H9 (cell line): ENCODE data around the gene ZSWIM1. TPM values are rescaled to one million over a fixed set of nuclear protein-coding genes. Genes with fewer than 3 reads are reported as not detected.

Experiments
- DNase-seq: peaks from one replicate; pipeline ENCODE4 v3.0.0-alpha.2; 2017
- H2AFZ ChIP-seq: one replicate; pipeline ENCODE4 v1.6.1; 2013; ENCODE audit warnings: mild to moderate bottlenecking, low read length, control low read depth, moderate library complexity
- H2AK5ac ChIP-seq: 2 replicates; pipeline ENCODE4 v1.6.1; 2013; ENCODE audit warnings: low read length, control low read depth, mixed read lengths; ENCODE audit not compliant: insufficient read length
- H2BK120ac ChIP-seq: one replicate; pipeline ENCODE4 v1.6.1; 2013; ENCODE audit warnings: low read depth, mild to moderate bottlenecking, low read length, control low read depth, inconsistent platforms; ENCODE audit not compliant: poor library complexity, severe bottlenecking
- H2BK12ac ChIP-seq: 2 replicates; pipeline ENCODE4 v1.6.1; 2013; ENCODE audit warnings: low read length, control low read depth, mixed read lengths, low read depth; ENCODE audit not compliant: insufficient read length
- H2BK15ac ChIP-seq: 2 replicates; pipeline ENCODE4 v1.6.1; 2013; ENCODE audit warnings: low read depth, low read length, control low read depth
- H2BK20ac ChIP-seq: one replicate; pipeline ENCODE4 v1.6.1; 2013; ENCODE audit warnings: low read depth, mild to moderate bottlenecking, low read length, control low read depth, inconsistent platforms; ENCODE audit not compliant: poor library complexity, severe bottlenecking
- H2BK5ac ChIP-seq: 2 replicates; pipeline ENCODE4 v1.6.1; 2013; ENCODE audit warnings: low read length, control low read depth, mixed read lengths; ENCODE audit not compliant: insufficient read length
- H3K14ac ChIP-seq: 2 replicates; pipeline ENCODE4 v1.6.1; 2013; ENCODE audit warnings: low read length, control low read depth; ENCODE audit not compliant: insufficient read depth
- H3K18ac ChIP-seq: 2 replicates; pipeline ENCODE4 v1.6.1; 2013; ENCODE audit warnings: low read depth, mild to moderate bottlenecking, mixed read lengths, low read length, control low read depth; ENCODE audit not compliant: insufficient read length
- H3K23ac ChIP-seq: 2 replicates; pipeline ENCODE4 v1.6.1; 2013; ENCODE audit warnings: low read length, control low read depth, mixed read lengths, low read depth; ENCODE audit not compliant: insufficient read length
- H3K23me2 ChIP-seq: 2 replicates; pipeline ENCODE4 v1.6.1; 2013; ENCODE audit warnings: low read depth, mild to moderate bottlenecking, mixed read lengths, low read length, control low read depth; ENCODE audit not compliant: insufficient read length, poor library complexity, severe bottlenecking
- H3K27ac ChIP-seq: 2 replicates; pipeline ENCODE4 v1.5.1; 2013; ENCODE audit warnings: low read length, control low read depth, mixed read lengths, low read depth; ENCODE audit not compliant: insufficient read length
- H3K27me3 ChIP-seq: 2 replicates; pipeline ENCODE4 v1.6.1; 2013; ENCODE audit warnings: low read length, control low read depth, inconsistent platforms; ENCODE audit not compliant: insufficient read depth
- H3K4ac ChIP-seq: 2 replicates; pipeline ENCODE4 v1.6.1; 2013; ENCODE audit warnings: low read depth, mild to moderate bottlenecking, control low read depth, inconsistent platforms, low read length, moderate library complexity
- H3K4me1 ChIP-seq: 2 replicates; pipeline ENCODE4 v1.6.1; 2013; ENCODE audit warnings: low read length, control low read depth, inconsistent platforms; ENCODE audit not compliant: insufficient read depth
- H3K4me2 ChIP-seq: 2 replicates; pipeline ENCODE4 v1.6.1; 2013; ENCODE audit warnings: low read length, control low read depth, mixed read lengths; ENCODE audit not compliant: insufficient read length, insufficient read depth
- H3K56ac ChIP-seq: 2 replicates; pipeline ENCODE4 v1.6.1; 2013; ENCODE audit warnings: low read depth, mild to moderate bottlenecking, mixed read lengths, low read length, control low read depth; ENCODE audit not compliant: insufficient read length
- H3K79me1 ChIP-seq: 2 replicates; pipeline ENCODE4 v1.6.1; 2013; ENCODE audit warnings: low read depth, mild to moderate bottlenecking, moderate library complexity, low read length, control low read depth, inconsistent platforms; ENCODE audit not compliant: insufficient read depth, poor library complexity, severe bottlenecking
- H3K79me2 ChIP-seq: 2 replicates; pipeline ENCODE4 v1.6.1; 2013; ENCODE audit warnings: low read length, control low read depth, inconsistent platforms; ENCODE audit not compliant: insufficient read depth
- H3K9ac ChIP-seq: 2 replicates; pipeline ENCODE4 v1.6.1; 2013; ENCODE audit warnings: low read length, control low read depth, mixed read lengths; ENCODE audit not compliant: insufficient read length; ENCODE audit errors: extremely low read depth
- H3K9me3 ChIP-seq: one replicate; pipeline ENCODE4 v1.6.1; 2013; ENCODE audit warnings: low read depth, low read length, inconsistent platforms; ENCODE audit not compliant: control insufficient read depth
- H3T11ph ChIP-seq: one replicate; pipeline ENCODE4 v1.6.1; 2013; ENCODE audit warnings: mild to moderate bottlenecking, low read length, control low read depth, inconsistent platforms
- H4K20me1 ChIP-seq: one replicate; pipeline ENCODE4 v1.6.1; 2013; ENCODE audit not compliant: control insufficient read depth, insufficient read length, insufficient read depth
- H4K5ac ChIP-seq: 2 replicates; pipeline ENCODE4 v1.6.1; 2013; ENCODE audit warnings: low read depth, mild to moderate bottlenecking, mixed read lengths, low read length, control low read depth; ENCODE audit not compliant: insufficient read length
- H4K8ac ChIP-seq: replicated peaks from 2 replicates; pipeline ENCODE4 v1.6.1; 2013; ENCODE audit warnings: low read length, control low read depth, mixed read lengths, low read depth; ENCODE audit not compliant: insufficient read length
- H4K91ac ChIP-seq: 2 replicates; pipeline ENCODE4 v1.6.1; 2013; ENCODE audit warnings: low read depth, mild to moderate bottlenecking, moderate library complexity, mixed read lengths, low read length, control low read depth; ENCODE audit not compliant: insufficient read length
- H3K27ac Mint-ChIP-seq, 3 experiments: 2 replicates in 2 of 3; 3 replicates in 1 of 3; pipeline ENCODE4 v1.8.0; 2020 to 2021; ENCODE audit warnings: mixed read lengths in 3 of 3, mild to moderate bottlenecking in 1 of 3, moderate library complexity in 1 of 3
- H3K27me3 Mint-ChIP-seq: 2 replicates; pipeline ENCODE4 v1.8.0; 2021; ENCODE audit warnings: low read depth, mild to moderate bottlenecking, moderate library complexity, mixed read lengths
- H3K36me3 Mint-ChIP-seq, 3 experiments: 2 replicates in 2 of 3; 3 replicates in 1 of 3; pipeline ENCODE4 v1.8.0; 2020 to 2021; ENCODE audit warnings: low read depth in 3 of 3, mixed read lengths in 3 of 3; ENCODE audit not compliant: insufficient read depth in 1 of 3
- H3K4me1 Mint-ChIP-seq, 2 experiments: 2 replicates each; pipeline ENCODE4 v1.8.0; 2020; ENCODE audit warnings: mixed read lengths in 2 of 2
- H3K4me3 Mint-ChIP-seq, 2 experiments: 2 replicates in 1 of 2; 3 replicates in 1 of 2; pipeline ENCODE4 v1.8.0; 2020 to 2021; ENCODE audit warnings: mild to moderate bottlenecking in 2 of 2, mixed read lengths in 2 of 2, moderate library complexity in 1 of 2
- H3K9me3 Mint-ChIP-seq, 2 experiments: 2 replicates in 1 of 2; 3 replicates in 1 of 2; pipeline ENCODE4 v1.8.0; 2020; ENCODE audit warnings: mild to moderate bottlenecking in 2 of 2, mixed read lengths in 2 of 2, moderate library complexity in 1 of 2
- WGBS: extraction: QIAGEN DNeasy Blood & Tissue Kit; methylation state at CpG from one replicate; pipeline ENCODE4 v1.1.7; 2013; ENCODE audit warnings: missing lambda C conversion rate, low lambda C conversion rate, mixed read lengths; ENCODE audit not compliant: insufficient read length; ENCODE audit errors: extremely low coverage; 5-methylcytosine and 5-hydroxymethylcytosine counted together
- total RNA-seq: library from RNA; stranded (reverse); gene quantifications from 2 replicates; pipeline ENCODE4 v1.2.1, GENCODE V29; 2021
- TF ChIP-seq, protein P1 (sequence below): fragments of 200-600 bp; sonication (generic); conservative IDR thresholded peaks from 3 replicates; pipeline ENCODE4 v1.8.0; 2021; ENCODE audit warnings: antibody characterized with exemption, mild to moderate bottlenecking

The ZSWIM1 gene
- total RNA-seq, 1 experiment from 2014 or later: 13.0 TPM

DNA sequence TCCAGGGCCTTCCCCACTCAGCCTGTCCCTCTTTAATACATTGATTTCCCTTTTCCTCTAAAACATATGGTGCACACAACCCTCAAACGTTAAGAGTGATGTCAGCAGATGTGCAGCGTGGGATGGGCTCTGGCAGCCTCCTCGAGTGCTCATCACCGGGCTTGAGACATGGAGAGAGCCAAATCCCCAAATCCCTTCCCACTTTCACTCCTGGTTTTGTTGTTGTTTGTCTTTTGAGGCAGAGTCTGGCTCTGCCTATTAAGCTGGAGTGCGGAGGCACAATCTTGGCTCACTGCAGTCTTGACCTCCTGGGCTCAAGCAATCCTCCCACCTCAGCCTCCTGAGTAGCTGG lies 36.7 kb downstream of the ZSWIM1 start:
- Histone ChIP-seq H3K9ac (no peak overlapping the region), H4K20me1 (no peaks in the 10 kb centered on the region), H3K79me2 (no peaks in the 10 kb centered on the region), H3T11ph (no peak overlapping the region), H3K18ac (no peak overlapping the region), H3K27ac (no peak overlapping the region), H3K23me2 (no peaks in the 10 kb centered on the region), H3K4me2 (no peak overlapping the region), H2AFZ (no peak overlapping the region), H3K56ac (no peak overlapping the region), H3K9me3 (no peaks in the 10 kb centered on the region), H2BK120ac (no peak overlapping the region), H3K4ac (no peak overlapping the region), H2AK5ac (no peak overlapping the region), H3K14ac (no peak overlapping the region), H4K91ac (no peak overlapping the region), H3K4me1 (no peaks in the 10 kb centered on the region), H3K27me3 (no peaks in the 10 kb centered on the region), H2BK15ac (no peak overlapping the region), H3K23ac (no peak overlapping the region), H2BK5ac (no peak overlapping the region), H2BK12ac (no peak overlapping the region), H4K5ac (no peak overlapping the region), H4K8ac (no peak overlapping the region), H2BK20ac (no peak overlapping the region), H3K79me1 (no peaks in the 10 kb centered on the region)
- Mint-ChIP-seq H3K27ac (no peak overlapping the region), H3K9me3 (no peaks in the 10 kb centered on the region), H3K4me3 (no peak overlapping the region), H3K27me3 (peaks cover 4% of the 10 kb centered on the region), H3K4me1 (peaks cover 7 to 13% of the 10 kb centered on the region in 2 experiments; a peak in 3 of 4 replicates), H3K36me3 (no peaks in the 10 kb centered on the region)
- WGBS: no CpG with 5 or more reads among the region's 5 CpGs
- no peak for DNase-seq
- TF ChIP-seq, protein P1, sequence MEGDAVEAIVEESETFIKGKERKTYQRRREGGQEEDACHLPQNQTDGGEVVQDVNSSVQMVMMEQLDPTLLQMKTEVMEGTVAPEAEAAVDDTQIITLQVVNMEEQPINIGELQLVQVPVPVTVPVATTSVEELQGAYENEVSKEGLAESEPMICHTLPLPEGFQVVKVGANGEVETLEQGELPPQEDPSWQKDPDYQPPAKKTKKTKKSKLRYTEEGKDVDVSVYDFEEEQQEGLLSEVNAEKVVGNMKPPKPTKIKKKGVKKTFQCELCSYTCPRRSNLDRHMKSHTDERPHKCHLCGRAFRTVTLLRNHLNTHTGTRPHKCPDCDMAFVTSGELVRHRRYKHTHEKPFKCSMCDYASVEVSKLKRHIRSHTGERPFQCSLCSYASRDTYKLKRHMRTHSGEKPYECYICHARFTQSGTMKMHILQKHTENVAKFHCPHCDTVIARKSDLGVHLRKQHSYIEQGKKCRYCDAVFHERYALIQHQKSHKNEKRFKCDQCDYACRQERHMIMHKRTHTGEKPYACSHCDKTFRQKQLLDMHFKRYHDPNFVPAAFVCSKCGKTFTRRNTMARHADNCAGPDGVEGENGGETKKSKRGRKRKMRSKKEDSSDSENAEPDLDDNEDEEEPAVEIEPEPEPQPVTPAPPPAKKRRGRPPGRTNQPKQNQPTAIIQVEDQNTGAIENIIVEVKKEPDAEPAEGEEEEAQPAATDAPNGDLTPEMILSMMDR: no peak
